ENCODE data around the gene POLK.

GRCh38 chr5:75536147-75536546 is 24.5 kb downstream of the POLK start:
- TF ChIP-seq CTCF (conservative IDR thresholded peaks at IDR 0.05; ENCODE audit: low read depth, low read length) (no peak), EZH2phosphoT487 (IDR thresholded peaks at IDR 0.05; ENCODE audit: borderline replicate concordance, low read length) (no peak)
